HG03442 (cell line): ENCODE results near the gene DIPK1A.

ENCODE experiments used
- ATAC-seq: cut with Tn5 transposase; IDR thresholded peaks from one replicate; pipeline ENCODE4 v1.9.1; 2021; ENCODE audit warnings: mild to moderate bottlenecking, moderate library complexity; ENCODE audit not compliant: unreplicated experiment

Gene DIPK1A

DNA sequence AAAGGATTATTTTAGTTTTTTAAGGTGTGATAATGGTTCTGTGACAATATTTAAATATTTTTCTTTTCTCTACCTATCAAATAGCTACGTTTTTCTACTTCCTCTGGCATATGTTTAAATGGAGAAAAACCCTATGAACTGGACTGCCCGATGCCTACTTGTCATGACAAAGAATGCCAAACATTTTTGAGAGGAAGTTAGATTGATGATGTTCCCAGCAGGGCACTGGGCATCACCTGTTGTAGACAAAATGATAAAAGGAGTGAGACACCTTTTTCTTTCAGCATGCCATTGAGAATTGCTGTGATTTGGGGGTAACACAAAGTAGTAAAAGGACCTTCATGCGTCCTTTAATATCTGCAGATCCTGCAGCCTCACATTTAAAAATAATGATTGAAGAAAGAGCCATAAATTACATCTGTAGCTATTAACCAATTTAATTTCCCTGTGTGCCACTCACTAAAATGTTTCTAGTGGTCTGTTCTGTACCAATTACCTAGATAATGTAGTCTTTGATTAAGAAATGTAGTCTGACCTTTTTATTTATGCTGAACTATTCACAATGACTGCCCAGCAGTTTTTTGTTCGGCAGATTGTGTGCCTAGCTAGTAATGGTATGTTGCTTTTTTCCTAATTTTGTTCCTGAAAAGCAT is 81.8 kb downstream of the DIPK1A start:
- ATAC-seq = no peak

DNA sequence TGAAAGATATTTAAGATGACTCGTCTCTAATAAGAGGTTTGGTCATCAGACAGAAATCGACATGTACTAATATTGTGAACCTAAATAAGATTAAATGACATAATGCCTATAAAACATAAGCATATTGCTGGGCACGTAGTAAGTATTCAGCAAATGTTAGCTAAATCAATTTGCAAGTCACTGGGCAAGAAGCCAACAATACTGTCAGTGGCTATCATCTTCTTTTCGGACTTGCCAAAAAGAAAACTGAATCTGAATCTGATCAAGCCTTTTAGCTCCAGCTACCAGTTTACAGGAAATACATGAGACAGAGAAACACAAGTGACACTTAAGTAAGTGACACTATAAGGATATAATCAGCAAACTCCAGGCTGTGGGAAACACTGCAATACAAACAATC is 83.5 kb downstream of the DIPK1A start:
- ATAC-seq = no peak

DNA sequence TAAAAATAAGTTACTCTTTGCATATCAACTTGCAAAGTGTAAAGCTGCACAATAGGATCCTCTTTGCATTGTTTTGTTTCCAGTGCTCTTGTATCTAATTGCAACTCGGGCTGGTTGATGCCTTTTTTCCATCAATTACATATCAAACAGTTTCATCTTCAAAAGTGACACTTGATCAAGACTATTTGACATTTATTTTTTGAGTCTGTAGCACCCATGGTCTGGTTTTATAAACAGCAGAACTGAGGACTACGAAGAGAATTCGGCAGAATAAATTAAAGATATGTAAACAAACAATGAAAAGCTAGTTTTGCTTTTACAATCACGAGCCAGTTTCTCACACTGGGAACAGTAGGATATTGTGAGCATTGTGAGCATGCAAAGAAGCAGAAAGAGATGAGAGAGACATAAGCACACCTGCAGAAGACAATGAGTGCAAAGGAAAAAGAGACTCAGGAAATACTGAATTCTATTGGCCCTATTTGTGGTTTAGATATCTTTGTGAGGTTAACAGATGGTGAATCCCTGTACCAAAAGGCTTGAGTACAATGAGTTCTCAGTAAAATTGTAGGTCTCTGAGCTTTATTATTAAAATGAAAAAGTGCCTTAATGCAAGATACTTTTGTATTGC is 84.1 kb downstream of the DIPK1A start:
- ATAC-seq = no peak

DNA sequence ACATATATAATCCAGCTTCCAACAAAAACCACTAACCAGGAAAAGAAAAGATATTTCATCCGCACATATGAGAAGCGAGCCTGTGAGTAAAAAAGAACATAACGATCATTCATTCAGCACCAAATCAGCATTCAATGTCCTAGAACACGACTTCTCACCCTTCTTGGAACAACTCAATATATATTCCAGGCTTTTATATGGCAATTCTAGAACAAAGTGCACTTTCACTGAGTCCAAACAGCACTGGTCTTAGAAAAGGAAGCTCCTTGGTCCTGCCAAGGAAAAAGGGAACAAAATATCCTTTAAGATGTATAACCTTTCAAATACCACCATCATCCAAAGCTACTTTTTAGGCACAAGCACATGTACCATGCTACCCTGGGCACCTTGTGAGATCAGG is 84.9 kb downstream of the DIPK1A start:
- ATAC-seq = no peak

DNA sequence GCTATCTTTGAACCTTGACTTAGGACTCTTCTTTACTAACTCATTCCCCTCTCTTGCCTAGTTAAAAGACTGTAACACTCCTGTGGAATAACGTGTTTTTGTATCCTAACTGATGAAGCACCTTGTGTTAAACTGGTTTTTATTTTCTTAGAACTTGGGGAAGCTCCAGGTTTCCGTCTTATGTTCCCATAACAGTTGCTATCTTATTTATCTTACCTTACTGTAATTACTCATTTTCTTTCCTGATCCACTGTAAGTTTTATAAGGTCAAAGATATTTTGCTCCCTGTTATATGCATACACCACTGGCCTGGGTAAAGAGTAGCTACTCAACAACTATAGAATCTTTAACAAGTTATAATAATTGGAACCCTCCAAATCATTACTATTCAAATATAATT is 86.3 kb downstream of the DIPK1A start:
- ATAC-seq = no peak

DNA sequence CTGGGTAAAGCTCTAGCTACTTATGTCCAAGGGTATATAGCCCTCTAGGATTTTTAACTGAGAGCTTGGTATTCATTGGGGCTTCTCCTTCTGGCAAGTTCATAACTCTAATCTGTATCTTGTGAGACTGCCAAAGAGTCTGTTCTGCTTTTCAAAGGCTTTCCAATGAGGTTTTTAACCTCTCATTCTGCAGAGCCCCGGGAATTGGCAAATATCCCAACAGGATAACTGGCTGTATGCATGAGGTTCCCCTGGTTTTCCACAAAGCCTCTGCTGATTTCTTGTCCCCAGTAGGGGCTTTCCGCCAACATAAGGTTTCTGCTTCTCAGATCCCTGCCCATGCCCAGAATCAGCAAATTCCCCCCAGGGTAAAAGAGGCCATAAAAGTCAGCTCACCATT is 88.5 kb downstream of the DIPK1A start:
- no peak for ATAC-seq

DNA sequence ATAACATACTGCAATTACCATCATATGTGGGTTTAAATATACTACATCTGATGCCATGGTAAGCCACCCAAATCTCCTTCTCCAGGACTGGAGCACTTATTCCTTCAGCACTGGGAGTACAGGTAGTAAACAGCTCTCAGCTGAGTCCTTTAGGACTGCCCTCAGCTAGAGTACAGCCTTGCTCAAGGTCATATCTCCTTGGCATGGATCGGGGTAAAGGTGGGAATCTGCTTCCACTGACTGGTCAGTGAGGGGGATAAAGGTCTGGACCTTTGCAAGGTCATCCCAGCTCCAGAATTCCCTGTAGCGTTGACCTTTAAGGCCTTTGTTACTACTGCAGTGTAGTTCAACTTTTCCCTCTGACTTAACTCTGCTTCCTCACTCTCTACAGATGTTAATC is 90.7 kb downstream of the DIPK1A start:
- ATAC-seq = no peak

DNA sequence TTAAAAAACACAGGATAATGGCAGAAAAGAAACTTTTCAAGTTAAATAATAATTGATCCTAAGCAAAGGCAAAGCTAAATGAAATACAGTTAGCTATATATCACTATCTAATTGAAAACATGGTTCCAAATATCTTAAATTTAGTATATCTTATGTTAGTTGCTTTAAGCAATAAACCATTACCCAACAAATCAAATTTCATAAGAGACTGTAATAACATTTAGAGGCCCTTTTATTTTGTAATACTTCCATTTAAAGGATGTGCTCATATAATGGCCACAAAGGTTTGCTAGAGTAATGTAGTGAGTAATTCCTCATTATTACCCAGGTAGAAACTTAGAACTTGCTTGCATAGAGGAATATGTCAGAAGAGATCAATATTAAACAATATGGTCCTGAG is 97.1 kb downstream of the DIPK1A start:
- ATAC-seq = no peak

DNA sequence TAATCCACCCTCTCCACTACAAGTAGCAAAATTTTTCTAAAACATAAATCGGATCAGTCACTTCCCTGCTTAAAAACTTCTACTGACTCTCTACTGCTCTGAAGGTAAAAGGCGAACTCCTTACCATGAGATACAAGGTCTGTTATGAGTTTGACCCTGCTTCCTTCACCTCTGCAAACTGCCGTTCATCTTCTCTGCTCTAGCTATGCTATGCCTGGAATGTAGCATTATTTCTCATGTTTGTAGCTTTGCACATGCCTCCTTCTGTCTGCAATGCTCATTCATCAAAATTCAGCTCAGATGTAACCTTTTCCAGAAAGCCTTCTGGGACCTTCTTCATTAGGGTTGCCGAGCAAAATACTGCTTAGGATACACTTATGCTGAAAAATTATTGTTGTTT is 98.7 kb downstream of the DIPK1A start:
- ATAC-seq = no peak

DNA sequence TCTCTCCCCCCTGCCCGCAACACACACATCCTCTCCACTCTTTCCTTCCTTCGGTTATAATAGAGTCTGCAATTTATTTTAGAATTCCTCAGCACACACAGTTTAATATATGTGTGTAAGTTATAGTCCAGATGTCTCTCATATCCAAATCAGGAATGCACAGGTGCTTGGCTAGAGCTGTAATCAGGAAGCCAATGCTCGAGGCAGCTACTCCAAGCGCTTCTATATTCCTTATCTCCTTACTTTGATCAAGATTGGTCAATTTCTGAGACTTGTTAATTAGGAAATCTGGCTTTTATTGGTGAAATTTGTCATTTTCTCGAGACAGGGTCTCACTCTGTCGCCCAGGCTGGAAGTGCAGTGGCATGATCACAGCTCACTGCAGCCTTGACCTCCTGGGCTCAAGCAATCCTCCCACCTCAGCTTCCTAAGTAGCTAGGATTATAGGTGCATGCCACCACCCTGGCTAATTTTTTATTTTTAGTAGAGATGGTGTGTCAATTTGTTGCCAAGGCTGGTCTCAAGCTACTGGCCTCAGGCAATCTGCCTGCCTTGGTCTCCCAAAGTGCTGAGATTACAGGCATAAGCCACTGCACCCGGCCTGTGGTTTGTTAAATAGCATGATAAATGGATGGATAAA is 101.7 kb downstream of the DIPK1A start:
- ATAC-seq = no peak

DNA sequence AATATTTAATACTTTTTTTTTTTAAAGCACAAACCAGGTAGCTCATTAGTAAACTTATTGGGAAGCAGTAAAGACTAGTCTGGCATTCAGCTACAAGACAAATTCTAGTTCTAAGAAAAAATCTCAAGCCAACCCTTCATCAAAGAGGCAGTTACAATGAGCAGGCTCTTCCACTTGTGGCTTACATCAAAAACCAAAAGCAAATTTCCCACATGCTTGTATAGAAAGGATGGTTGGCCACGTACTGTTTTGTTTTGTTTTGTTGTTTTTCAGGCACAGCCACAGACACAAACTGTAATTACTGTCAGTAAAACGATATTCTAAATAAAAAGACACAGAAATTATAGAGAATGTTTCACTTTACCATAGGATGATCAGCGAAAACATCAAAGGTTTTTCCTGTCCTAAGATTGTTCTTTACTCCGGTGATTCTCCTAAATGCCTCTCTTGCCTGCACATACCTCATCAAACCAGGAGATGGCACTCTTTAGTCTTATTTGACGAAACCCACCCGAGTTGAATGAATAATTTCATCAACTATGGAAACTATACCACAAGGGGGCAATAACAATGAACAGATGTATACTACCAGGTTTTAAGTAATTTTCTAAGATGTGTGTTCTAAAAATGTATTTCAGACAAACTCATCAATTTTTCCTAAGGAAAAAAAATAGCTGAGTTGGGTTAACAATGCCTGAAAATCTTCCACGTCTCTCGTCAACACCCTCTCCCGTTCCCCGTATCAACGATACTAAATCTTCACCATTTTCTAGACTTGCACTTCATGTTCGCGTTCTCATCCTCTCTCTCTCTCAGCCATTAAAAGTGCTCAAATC is 102.5 kb downstream of the DIPK1A start:
- no peak for ATAC-seq

DNA sequence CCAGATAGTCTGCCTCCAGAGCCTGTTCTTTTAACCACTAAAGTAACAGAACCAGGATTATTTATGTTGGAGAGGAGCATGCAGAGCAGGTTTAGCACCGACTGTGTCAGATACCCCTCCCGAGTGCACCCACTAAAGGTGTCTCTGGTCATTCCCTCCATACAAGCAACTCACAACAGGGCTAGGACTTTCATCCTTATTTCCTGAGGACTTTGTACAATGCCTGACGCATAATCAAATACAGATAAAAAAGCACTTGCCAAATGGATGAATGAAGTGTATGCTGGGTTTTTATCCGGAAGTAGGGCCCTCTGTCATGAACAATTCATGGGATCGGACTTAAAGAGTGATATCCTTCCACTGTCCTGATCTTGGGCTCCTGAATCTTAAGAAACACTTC is 103.4 kb downstream of the DIPK1A start:
- ATAC-seq = no peak

DNA sequence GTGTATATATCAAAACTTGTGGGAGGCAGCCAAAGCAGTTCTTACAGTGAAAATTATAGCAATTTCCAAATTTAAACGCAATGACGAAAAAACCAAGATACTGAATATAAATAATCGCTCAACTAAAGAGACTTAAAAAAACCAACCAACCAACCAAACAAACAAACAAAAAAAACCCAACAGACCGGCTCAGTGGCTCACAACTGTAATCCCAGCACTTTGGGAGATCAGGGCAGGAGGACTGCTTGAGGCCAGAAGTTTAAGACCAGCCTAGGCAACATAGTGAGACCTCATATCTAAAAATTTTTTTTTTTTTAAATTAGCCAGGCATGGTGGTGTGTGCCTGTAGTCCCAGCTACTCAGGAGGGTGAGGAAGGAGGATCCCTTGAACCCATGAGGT is 106.0 kb downstream of the DIPK1A start:
- no peak for ATAC-seq

DNA sequence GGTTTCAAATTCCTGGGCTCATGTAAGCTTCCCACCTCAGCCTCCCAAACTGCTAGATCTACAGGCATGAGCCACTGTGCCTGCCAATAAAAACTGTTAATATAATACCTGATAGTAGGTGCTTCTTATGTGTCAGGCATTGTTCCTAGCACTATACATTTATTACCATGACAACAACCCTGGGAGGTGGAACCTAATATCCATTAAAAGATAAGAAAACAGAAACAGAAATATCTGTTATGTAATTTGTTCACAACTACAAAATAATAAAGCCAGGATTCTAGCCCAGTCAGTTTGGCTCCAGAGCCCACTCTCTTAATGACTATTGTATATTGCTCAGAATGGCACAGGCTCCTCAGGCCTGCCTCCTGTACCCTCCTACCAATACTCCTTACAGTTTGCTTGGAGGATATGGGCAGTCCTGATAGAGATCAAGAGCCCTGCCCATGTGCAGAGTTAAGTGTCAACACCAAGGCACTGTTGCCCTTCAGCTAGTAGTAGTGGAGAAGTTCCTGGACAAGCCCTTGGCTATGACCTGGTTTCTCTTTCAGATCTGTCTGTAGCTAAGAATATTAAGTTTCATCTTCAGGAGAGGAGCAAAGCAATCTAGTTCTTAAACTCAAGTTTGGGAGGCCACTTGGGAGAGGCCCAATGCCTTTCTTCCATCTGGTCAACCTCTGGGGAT is 107.0 kb downstream of the DIPK1A start:
- ATAC-seq = no peak

DNA sequence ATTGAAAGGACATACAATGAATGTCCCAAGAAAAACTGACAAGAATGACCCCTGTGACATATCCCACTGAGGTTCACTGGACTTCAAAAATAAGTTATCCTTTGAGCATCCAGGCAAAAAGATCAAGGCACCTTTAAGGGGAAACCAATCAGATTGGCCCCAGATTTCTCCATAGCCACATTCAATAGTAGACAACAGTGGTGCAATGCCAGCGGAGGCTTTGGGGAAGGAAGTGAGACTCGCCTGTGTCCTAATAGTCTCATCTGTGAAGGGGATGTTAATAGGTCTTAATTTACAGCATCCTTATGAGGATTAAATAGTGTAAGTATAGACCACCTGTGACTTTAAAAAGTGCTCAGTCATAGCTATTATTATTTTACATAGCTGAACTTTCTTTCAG is 108.0 kb downstream of the DIPK1A start:
- no peak for ATAC-seq

DNA sequence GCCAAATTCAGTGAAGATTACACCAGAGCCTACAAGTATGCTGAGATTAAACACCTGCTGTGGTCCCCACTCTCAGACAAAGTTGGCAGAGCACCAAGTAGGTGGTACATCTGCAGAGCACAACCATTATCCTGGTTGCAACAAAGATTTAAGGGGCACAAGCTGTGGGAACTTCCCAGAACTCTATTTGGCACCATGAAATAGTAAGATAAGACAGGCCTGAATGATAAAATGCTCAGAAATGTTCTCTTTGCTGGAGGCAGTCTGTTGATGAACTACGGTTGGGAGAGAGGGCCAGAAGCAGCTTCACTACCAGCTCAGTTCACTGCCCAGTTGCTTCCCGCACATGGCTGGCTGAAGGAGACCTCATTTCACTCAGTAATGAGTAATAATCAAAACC is 109.5 kb downstream of the DIPK1A start:
- no peak for ATAC-seq

DNA sequence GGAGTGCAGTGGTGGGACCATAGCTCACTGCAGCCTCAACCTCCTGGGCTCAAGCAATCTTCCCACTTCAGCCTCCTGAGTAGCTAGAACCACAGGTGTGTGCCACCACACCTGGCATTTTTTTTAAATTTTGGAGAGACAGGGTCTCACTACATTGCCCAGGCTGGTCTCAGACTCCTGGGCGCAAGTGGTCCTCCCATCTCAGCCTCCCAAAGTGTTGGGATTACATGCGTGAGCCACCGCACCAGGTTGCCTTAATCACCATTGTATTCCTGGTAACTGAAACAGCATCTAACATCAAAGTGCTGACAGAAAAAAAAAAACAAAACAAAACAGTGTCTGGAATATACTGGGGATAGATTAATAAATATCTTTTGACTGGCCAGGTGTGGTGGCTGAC is 111.2 kb downstream of the DIPK1A start:
- ATAC-seq = no peak

DNA sequence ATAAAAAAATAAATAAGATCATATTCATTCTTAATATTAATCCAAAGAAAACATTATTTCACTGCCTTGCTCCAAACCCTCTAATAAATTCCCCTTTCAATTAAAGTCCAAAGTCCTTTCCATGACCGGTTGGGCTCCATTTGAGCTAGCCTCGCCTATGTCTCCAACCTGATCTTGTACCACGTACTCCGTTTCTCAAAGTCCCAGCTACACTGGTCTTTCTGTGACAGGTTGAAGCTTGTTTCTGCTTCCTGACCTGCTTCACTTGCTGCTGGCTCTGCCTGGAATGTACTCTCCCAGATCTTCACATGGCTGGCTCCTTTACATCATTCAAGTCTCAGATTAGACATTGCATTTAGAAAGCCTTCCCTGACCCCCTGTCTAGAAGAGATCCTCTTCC is 113.1 kb downstream of the DIPK1A start:
- ATAC-seq = no peak

DNA sequence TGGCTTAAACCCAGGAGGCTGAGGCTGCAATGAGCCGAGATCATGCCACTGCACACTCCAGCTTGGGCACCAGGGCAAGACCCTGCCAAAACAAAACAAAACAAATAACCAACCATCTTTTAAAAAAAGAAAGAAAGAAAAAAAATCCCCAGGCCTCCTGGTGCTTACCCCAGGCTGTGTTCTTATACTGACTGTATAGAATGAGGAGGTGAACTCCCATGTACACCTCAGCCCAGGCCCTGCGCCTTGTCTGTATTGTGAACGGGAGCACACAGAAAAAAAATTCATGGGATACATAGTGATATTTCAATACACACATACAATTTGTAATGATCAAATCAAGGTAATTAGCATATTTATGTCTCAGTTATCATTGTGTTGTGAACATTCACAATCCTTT is 115.4 kb downstream of the DIPK1A start:
- no peak for ATAC-seq

DNA sequence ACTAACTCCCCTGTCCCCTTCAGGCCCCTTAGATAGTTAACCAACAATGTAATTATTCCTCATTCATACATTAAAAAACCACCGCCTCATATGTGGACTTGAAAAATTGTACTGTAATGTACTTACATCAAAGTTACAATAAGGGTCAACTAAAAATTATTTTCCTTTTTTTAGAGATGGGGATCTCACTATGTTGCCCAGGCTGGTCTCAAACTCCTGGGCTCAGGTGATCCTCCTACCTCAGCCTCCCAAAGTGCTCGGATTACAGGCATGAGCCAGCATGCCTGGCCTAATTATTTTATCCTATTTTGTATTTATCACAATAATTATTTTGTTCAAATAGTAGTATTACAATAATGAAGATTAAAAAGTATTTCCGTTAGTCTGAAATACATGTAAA is 116.8 kb downstream of the DIPK1A start:
- ATAC-seq = no peak
